ENCODE data around the gene C10orf62.

- TF ChIP-seq CTCF (IDR thresholded peaks at IDR 0.05) = no peak
- no peak for TF ChIP-seq NFE2L1 (CRISPR knock-in tag; IDR thresholded peaks at IDR 0.05)
- TF ChIP-seq, protein P1, sequence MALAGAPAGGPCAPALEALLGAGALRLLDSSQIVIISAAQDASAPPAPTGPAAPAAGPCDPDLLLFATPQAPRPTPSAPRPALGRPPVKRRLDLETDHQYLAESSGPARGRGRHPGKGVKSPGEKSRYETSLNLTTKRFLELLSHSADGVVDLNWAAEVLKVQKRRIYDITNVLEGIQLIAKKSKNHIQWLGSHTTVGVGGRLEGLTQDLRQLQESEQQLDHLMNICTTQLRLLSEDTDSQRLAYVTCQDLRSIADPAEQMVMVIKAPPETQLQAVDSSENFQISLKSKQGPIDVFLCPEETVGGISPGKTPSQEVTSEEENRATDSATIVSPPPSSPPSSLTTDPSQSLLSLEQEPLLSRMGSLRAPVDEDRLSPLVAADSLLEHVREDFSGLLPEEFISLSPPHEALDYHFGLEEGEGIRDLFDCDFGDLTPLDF (CRISPR knock-in tag; IDR thresholded peaks at IDR 0.05) = no peak
- TF ChIP-seq CREB1 (CRISPR knock-in tag; IDR thresholded peaks at IDR 0.05) = no peak
- no peak for TF ChIP-seq FOXK1 (CRISPR knock-in tag; IDR thresholded peaks at IDR 0.05)
Observed at GRCh38 chr10:97631098-97631497, 41.6 kb downstream of the C10orf62 start.

Measured in WTC11 (cell line).